Progenitor cell of endocrine pancreas (in vitro differentiated cells): Measurements from ENCODE around the gene RAPGEF1. TPM values are rescaled to one million over a fixed set of nuclear protein-coding genes. Genes with fewer than 3 reads are reported as not detected.

Experiments used
- DNase-seq: peaks from one replicate; pipeline ENCODE4 v3.0.0; 2021; ENCODE audit warnings: low spot score; ENCODE audit not compliant: unreplicated experiment
- H3K27ac Mint-ChIP-seq: 2 replicates; pipeline ENCODE4 v1.8.0; 2021; ENCODE audit warnings: mild to moderate bottlenecking, moderate library complexity, mixed read lengths
- H3K27me3 Mint-ChIP-seq: 2 replicates; pipeline ENCODE4 v1.8.0; 2021; ENCODE audit warnings: mixed read lengths
- H3K36me3 Mint-ChIP-seq: 2 replicates; pipeline ENCODE4 v1.8.0; 2022; ENCODE audit warnings: mixed read lengths; ENCODE audit not compliant: insufficient read depth
- H3K4me1 Mint-ChIP-seq: 2 replicates; pipeline ENCODE4 v1.8.0; 2021; ENCODE audit warnings: low read depth, mixed read lengths
- H3K4me3 Mint-ChIP-seq: 2 replicates; pipeline ENCODE4 v1.8.0; 2021; ENCODE audit warnings: low read depth, mild to moderate bottlenecking, moderate library complexity, mixed read lengths
- H3K9me3 Mint-ChIP-seq: 2 replicates; pipeline ENCODE4 v1.8.0; 2021; ENCODE audit warnings: low read depth, mixed read lengths
- total RNA-seq: library from RNA; stranded (reverse); gene quantifications from 2 replicates; pipeline ENCODE4 v1.2.1, GENCODE V29; 2021
- TF ChIP-seq, protein P1 (sequence below): fragments of 200-600 bp; sonication (generic); IDR thresholded peaks from one replicate; pipeline ENCODE4 v1.5.0; 2021; ENCODE audit warnings: antibody characterized with exemption, mild to moderate bottlenecking; ENCODE audit not compliant: unreplicated experiment

RAPGEF1 gene
- total RNA-seq, 1 donor from 2014 or later = 57.3 TPM

DNA sequence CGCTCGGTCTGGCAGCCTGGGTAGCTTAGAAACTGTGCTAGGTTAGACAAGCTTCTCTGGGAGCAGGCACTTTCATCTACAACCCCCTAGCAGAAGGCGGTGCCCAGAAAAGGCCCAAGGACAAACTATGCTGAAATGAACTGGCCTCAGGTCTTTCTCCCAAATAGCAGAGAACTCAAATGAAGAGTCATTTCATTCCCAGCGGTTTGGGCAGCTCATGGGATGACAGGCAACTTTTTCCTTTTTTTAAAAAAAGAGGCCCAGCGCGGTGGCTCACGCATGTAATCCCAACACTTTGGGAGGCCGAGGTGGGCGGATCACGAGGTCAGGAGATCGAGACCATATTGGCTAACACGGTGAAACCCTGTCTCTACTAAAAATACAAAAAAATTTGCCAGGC, 2.5 kb downstream of the RAPGEF1 start:
- Mint-ChIP-seq H3K36me3 (no peaks in the 10 kb centered on the region), H3K9me3 (no peaks in the 10 kb centered on the region), H3K4me1 (peaks cover 47% of the 10 kb centered on the region), H3K27me3 (no peaks in the 10 kb centered on the region), H3K27ac (no peak overlapping the region), H3K4me3 (peak overlapping the region; percentile 52)
- TF ChIP-seq, protein P1, sequence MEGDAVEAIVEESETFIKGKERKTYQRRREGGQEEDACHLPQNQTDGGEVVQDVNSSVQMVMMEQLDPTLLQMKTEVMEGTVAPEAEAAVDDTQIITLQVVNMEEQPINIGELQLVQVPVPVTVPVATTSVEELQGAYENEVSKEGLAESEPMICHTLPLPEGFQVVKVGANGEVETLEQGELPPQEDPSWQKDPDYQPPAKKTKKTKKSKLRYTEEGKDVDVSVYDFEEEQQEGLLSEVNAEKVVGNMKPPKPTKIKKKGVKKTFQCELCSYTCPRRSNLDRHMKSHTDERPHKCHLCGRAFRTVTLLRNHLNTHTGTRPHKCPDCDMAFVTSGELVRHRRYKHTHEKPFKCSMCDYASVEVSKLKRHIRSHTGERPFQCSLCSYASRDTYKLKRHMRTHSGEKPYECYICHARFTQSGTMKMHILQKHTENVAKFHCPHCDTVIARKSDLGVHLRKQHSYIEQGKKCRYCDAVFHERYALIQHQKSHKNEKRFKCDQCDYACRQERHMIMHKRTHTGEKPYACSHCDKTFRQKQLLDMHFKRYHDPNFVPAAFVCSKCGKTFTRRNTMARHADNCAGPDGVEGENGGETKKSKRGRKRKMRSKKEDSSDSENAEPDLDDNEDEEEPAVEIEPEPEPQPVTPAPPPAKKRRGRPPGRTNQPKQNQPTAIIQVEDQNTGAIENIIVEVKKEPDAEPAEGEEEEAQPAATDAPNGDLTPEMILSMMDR = no peak
- DNase-seq = no peak

DNA sequence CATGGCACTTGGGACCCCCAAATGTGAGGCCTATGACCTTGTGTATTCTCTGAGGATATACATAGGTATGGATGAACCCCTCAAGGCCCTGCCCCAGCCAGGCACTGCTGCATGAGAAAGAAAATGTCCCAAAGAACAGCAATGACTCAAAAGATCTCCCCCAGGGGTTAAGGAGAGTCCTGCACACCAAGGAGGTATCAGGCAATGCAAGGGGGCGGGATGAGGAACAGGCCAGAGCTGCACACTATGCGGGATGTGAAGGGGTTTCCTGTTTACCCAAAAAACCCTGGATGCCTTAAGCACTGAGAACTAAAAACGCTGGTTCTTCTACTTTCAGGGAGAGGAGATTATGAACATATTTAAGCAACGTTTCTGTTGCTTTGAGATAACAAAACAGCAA, 3.4 kb downstream of the RAPGEF1 start:
- Mint-ChIP-seq H3K9me3 (no peaks in the 10 kb centered on the region), H3K27ac (no peak overlapping the region), H3K27me3 (no peaks in the 10 kb centered on the region), H3K36me3 (no peaks in the 10 kb centered on the region), H3K4me1 (peaks cover 50% of the 10 kb centered on the region), H3K4me3 (no peak overlapping the region)
- no peak for DNase-seq
- TF ChIP-seq, protein P1 = no peak

DNA sequence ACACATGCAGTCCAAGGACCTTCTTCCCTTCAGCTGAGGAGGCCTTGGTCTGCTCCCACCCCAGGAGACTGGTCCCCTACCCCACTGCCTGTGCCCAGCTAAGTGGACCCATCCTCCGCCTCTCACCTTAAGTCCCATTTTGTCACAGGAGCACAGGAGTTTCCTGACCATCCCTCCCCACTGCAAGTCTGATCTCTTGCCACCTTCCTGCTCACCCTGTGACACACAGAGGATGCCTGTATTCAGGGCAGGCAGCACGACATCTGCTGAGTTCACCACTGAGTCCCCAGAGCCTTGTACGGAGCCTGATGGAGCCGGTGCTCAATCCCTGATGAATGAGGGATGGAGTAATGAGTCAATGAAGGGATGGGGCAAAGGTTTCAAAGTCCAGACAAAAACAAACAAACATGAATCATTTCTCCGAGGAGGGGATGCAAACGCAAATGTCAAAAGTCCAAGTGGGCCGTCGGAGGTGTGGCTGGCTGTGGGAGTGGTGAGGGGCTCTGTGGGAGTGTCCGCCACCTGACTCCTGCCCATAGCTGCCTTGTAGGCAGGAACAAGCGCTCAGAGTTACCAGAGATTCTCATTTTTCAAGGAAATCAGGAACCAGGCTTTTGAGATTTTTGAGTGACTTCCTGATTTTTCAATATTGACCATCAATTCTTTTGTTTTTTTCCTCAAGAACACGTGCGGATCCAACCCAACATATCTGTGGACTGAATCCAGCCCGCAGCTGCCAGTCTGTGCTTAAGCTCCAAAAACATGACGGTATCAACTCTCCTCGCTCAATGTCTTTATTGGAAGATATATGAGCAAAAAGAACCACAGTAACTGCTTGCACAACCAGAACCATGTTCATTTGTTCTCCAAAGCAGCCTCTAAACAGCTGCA, 4.4 kb downstream of the RAPGEF1 start:
- no peak overlapping the region for H3K4me3 Mint-ChIP-seq
- H3K27ac Mint-ChIP-seq = peak overlapping the region; percentile 89
- TF ChIP-seq, protein P1 = no peak
- H3K27me3 Mint-ChIP-seq = no peaks in the 10 kb centered on the region
- H3K9me3 Mint-ChIP-seq = no peaks in the 10 kb centered on the region
- DNase-seq = no peak
- H3K36me3 Mint-ChIP-seq = no peaks in the 10 kb centered on the region
- H3K4me1 Mint-ChIP-seq = peaks cover 51% of the 10 kb centered on the region

DNA sequence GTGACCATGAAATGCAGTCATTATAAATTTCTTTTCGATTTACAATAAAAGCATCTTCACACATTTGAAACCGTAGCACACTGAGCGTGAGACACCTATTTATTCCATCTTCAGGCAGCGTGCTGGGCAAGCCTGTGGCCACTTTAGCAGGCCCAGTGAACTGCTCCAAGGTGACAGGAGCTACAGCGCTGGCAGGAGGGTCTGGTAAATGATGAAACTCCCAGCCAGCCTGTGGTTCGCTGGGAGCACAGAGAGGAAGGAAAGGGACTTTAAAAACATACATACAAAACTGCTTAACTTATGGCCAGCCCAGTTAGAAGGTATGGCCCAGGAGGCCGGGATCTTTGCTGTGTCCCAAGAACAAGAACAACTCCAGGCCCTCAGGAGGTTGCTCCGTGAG, 5.1 kb downstream of the RAPGEF1 start:
- no peak for DNase-seq
- Mint-ChIP-seq H3K4me1 (peaks cover 51% of the 10 kb centered on the region), H3K27ac (peak overlapping the region; percentile 89), H3K9me3 (no peaks in the 10 kb centered on the region), H3K4me3 (no peak overlapping the region), H3K36me3 (no peaks in the 10 kb centered on the region), H3K27me3 (no peaks in the 10 kb centered on the region)
- TF ChIP-seq, protein P1 = no peak

DNA sequence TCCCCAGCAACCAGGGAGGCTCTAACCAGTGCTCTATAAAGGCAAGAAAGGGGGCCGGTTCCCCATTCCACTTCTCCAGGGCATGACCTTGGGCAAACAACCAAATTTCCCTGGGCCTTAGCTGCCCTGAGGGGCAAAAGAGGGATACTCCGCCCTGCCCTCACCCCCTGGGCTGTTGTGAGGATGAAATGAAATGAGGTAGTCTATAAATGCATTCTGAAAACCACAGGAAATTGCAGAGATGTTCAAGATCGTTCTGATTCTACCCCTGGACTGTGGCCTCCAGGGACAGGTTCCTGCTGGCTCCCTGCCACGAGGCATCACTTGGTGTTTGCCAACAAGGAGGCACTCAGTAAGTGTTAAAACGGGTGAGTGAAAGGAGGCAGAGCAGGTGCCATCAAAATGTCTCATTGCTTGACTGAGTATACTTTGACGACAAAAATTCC, 5.7 kb downstream of the RAPGEF1 start:
- TF ChIP-seq, protein P1 = no peak
- Mint-ChIP-seq H3K4me1 (peaks cover 51% of the 10 kb centered on the region), H3K36me3 (no peaks in the 10 kb centered on the region), H3K9me3 (no peaks in the 10 kb centered on the region), H3K27me3 (no peaks in the 10 kb centered on the region), H3K27ac (no peak overlapping the region), H3K4me3 (no peak overlapping the region)
- no peak for DNase-seq
